Gastrocnemius medialis (tissue), 4 donors: ENCODE results near the gene RGS8.

Experiments used
- POLR2A ChIP-seq, 2 donors: fragments of 450-650 bp; IDR thresholded peaks; one replicate each; pipeline ENCODE4 v1.6.1; 2017; ENCODE audit warnings: antibody characterized with exemption in 2 of 2, mild to moderate bottlenecking in 2 of 2, moderate library complexity in 2 of 2
- TF ChIP-seq, protein P1 (sequence below), 5 experiments: fragments of 450-650 bp in 3 of 5; fragments of 200-600 bp in 2 of 5; sonication (generic) in 2 of 5; IDR thresholded peaks in 4 of 5; conservative IDR thresholded peaks in 1 of 5; 1 replicate in 4 of 5; 2 replicates in 1 of 5; pipeline ENCODE4 v1.5.1; 2016 to 2019; ENCODE audit warnings: antibody characterized with exemption in 5 of 5, mild to moderate bottlenecking in 3 of 5, moderate library complexity in 3 of 5

DNA sequence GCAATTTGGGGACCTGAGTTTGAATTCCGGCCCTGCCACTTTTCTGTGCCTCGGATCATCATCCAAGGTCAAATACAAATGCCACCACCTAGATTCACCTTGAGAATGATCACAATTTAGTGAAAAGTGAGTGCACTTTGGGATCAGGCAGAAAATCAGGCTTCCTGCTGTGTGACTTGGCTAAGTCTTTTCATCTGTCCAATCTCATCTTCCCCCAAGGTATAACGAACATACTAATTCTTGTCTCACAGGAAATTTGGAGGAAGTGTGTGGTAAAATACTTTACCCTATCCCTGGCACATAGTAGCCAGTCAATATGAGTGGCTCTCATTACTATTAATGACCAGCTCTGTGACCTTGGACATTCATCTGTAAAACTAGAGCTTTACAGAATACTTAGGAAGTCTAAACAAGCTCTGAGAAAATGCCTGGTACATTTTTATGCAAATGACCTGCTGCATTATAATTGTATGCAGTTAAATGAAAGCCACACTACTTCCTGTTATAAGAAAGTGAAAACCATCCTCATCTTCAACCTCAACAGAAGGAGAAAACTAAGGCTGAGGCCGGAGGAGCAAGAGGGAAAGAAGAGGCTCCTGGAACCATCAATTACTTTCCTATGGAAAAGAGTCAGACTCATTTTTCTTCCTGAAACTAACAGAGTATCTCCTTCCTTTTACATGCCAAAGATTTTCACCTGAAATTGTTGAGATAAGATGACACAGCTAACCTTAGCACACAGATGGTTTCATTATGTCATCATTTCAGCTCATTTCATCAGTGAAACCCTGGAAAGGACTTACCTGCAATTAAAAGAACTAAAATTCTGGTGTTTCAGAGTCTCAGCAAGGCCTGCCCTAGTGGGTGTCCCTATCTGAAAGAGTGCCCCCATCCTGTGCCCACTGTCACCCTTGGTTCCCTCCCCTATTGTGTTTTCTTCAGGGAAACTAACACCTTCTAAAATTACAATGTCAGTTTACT is 32.6 kb upstream of the RGS8 start:
- TF ChIP-seq, protein P1, sequence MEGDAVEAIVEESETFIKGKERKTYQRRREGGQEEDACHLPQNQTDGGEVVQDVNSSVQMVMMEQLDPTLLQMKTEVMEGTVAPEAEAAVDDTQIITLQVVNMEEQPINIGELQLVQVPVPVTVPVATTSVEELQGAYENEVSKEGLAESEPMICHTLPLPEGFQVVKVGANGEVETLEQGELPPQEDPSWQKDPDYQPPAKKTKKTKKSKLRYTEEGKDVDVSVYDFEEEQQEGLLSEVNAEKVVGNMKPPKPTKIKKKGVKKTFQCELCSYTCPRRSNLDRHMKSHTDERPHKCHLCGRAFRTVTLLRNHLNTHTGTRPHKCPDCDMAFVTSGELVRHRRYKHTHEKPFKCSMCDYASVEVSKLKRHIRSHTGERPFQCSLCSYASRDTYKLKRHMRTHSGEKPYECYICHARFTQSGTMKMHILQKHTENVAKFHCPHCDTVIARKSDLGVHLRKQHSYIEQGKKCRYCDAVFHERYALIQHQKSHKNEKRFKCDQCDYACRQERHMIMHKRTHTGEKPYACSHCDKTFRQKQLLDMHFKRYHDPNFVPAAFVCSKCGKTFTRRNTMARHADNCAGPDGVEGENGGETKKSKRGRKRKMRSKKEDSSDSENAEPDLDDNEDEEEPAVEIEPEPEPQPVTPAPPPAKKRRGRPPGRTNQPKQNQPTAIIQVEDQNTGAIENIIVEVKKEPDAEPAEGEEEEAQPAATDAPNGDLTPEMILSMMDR (IDR thresholded peaks at IDR 0.05 in 4 of 5, conservative IDR thresholded peaks at IDR 0.05 in 1 of 5), result no peak
- TF ChIP-seq POLR2A (IDR thresholded peaks at IDR 0.05), result no peak
